Nephron progenitor cell (in vitro differentiated cells): Measurements from ENCODE around the gene ISYNA1.

Source experiments
- DNase-seq: peaks from one replicate; pipeline ENCODE4 v3.0.0; 2021
- H3K27ac Mint-ChIP-seq: 2 replicates; pipeline ENCODE4 v1.8.0; 2021; ENCODE audit warnings: mild to moderate bottlenecking, moderate library complexity, mixed read lengths
- H3K27me3 Mint-ChIP-seq: 2 replicates; pipeline ENCODE4 v1.8.0; 2021; ENCODE audit warnings: mild to moderate bottlenecking, low read depth, mixed read lengths; ENCODE audit not compliant: poor library complexity
- H3K36me3 Mint-ChIP-seq: 2 replicates; pipeline ENCODE4 v1.8.0; 2021; ENCODE audit warnings: low read depth, mixed read lengths
- H3K4me1 Mint-ChIP-seq: 2 replicates; pipeline ENCODE4 v1.8.0; 2021; ENCODE audit warnings: mixed read lengths
- H3K4me3 Mint-ChIP-seq: 2 replicates; pipeline ENCODE4 v1.8.0; 2021; ENCODE audit warnings: mild to moderate bottlenecking, moderate library complexity, mixed read lengths
- H3K9me3 Mint-ChIP-seq: 2 replicates; pipeline ENCODE4 v1.8.0; 2021; ENCODE audit warnings: mild to moderate bottlenecking, moderate library complexity, mixed read lengths
- CTCF ChIP-seq: fragments of 200-600 bp; sonication (generic); IDR thresholded peaks from 2 replicates; pipeline ENCODE4 v1.5.0; 2021; ENCODE audit warnings: antibody characterized with exemption

The ISYNA1 gene

GRCh38 chr19:18450021-18450930 lies 12.3 kb upstream of the ISYNA1 start:
- no peak overlapping the region for H3K27ac Mint-ChIP-seq
- DNase-seq: peak; percentile 1

GRCh38 chr19:18449552-18449951 lies 11.6 kb upstream of the ISYNA1 start:
- no peak overlapping the region for H3K27ac Mint-ChIP-seq
- no peak for TF ChIP-seq CTCF
- DNase-seq: no peak
- H3K36me3 Mint-ChIP-seq: peaks cover 16% of the 10 kb centered on the region
- no peaks in the 10 kb centered on the region for H3K27me3 Mint-ChIP-seq
- H3K4me1 Mint-ChIP-seq: peaks cover 41% of the 10 kb centered on the region
- H3K4me3 Mint-ChIP-seq: no peak overlapping the region
- no peaks in the 10 kb centered on the region for H3K9me3 Mint-ChIP-seq

More at GRCh38 chr19:18450021-18450930, 12.3 kb upstream of the ISYNA1 start:
- Mint-ChIP-seq H3K4me1 (peaks cover 41% of the 10 kb centered on the region), H3K4me3 (no peak overlapping the region), H3K36me3 (peaks cover 17% of the 10 kb centered on the region), H3K9me3 (no peaks in the 10 kb centered on the region), H3K27me3 (no peaks in the 10 kb centered on the region)
- TF ChIP-seq CTCF: no peak

- no peak for TF ChIP-seq CTCF
- Mint-ChIP-seq H3K4me1 (peaks cover 39% of the 10 kb centered on the region), H3K9me3 (no peaks in the 10 kb centered on the region), H3K27ac (peak overlapping the region; percentile 83), H3K36me3 (peaks cover 17% of the 10 kb centered on the region), H3K27me3 (peaks cover 4% of the 10 kb centered on the region), H3K4me3 (no peak overlapping the region)
- DNase-seq: no peak
These were observed 9.0 kb upstream of the ISYNA1 start for GRCh38 chr19:18446811-18447359.

- Mint-ChIP-seq H3K36me3 (peaks cover 17% of the 10 kb centered on the region), H3K4me3 (no peak overlapping the region), H3K4me1 (peaks cover 41% of the 10 kb centered on the region), H3K27ac (no peak overlapping the region), H3K27me3 (peaks cover 4% of the 10 kb centered on the region), H3K9me3 (no peaks in the 10 kb centered on the region)
- no peak for DNase-seq
- no peak for TF ChIP-seq CTCF
These were observed 8.3 kb upstream of the ISYNA1 start for GRCh38 chr19:18446145-18446810.

- H3K4me1 Mint-ChIP-seq: peaks cover 50% of the 10 kb centered on the region
- no peaks in the 10 kb centered on the region for H3K9me3 Mint-ChIP-seq
- H3K36me3 Mint-ChIP-seq: peaks cover 17% of the 10 kb centered on the region
- DNase-seq: no peak
- peaks cover 4% of the 10 kb centered on the region for H3K27me3 Mint-ChIP-seq
- no peak overlapping the region for H3K27ac Mint-ChIP-seq
- no peak overlapping the region for H3K4me3 Mint-ChIP-seq
- no peak for TF ChIP-seq CTCF
These were observed 7.5 kb upstream of the ISYNA1 start for GRCh38 chr19:18445262-18445948.
